IMR-90 (cell line): ENCODE results near the gene SUPT3H. TPM values are rescaled to one million over a fixed set of nuclear protein-coding genes. Genes with fewer than 3 reads are reported as not detected.

Experiments used
- ATAC-seq: fragments of 200-7000 bp; cut with Tn5 transposase; 2 replicates; pipeline ENCODE4 v1.9.1; 2020; ENCODE audit warnings: low read depth, mild to moderate bottlenecking, moderate library complexity
- BruUV-seq: library from RNA; stranded (reverse); fragments of 400-500 nt; replicated peaks from 2 replicates; lab custom pipeline; 2021; lab: Mats Ljungman, UMichigan
- CTCF ChIA-PET: fragments of 300-600 bp; formaldehyde crosslinking; extraction: SDS; loops from one replicate; lab custom pipeline; 2021; ENCODE audit warnings: antibody characterized with exemption; lab: Yijun Ruan, JAX
- POLR2A ChIA-PET: fragments of 300-600 bp; sonication (Branson Sonifier 250); formaldehyde crosslinking; loops from one replicate; lab custom pipeline; 2022; ENCODE audit warnings: antibody characterized with exemption; ENCODE audit not compliant: unreplicated experiment; lab: Charles Lee
- DNase-seq: peaks from one replicate; pipeline ENCODE4 v3.0.0; 2013
- H2AFZ ChIP-seq: replicated peaks from 2 replicates; pipeline ENCODE3; 2013; ENCODE audit warnings: low read length, mild to moderate bottlenecking; ENCODE audit not compliant: poor library complexity
- H2AK5ac ChIP-seq: 2 replicates; pipeline ENCODE4 v1.6.1; 2013; ENCODE audit warnings: low read depth, low read length, inconsistent platforms
- H2AK9ac ChIP-seq: replicated peaks from 2 replicates; pipeline ENCODE3; 2013; ENCODE audit warnings: mild to moderate bottlenecking, low read depth, low read length, moderate library complexity; ENCODE audit not compliant: poor library complexity
- H2BK120ac ChIP-seq: 2 replicates; pipeline ENCODE4 v1.6.1; 2013; ENCODE audit warnings: low read depth, low read length, inconsistent platforms
- H2BK15ac ChIP-seq: 3 replicates; pipeline ENCODE4 v1.6.1; 2013; ENCODE audit warnings: low read depth, low read length, inconsistent platforms
- H2BK20ac ChIP-seq: 2 replicates; pipeline ENCODE4 v1.6.1; 2013; ENCODE audit warnings: low read depth, mild to moderate bottlenecking, inconsistent platforms, low read length, moderate library complexity
- H2BK5ac ChIP-seq: 2 replicates; pipeline ENCODE4 v1.6.1; 2013; ENCODE audit warnings: mild to moderate bottlenecking, low read depth, low read length, inconsistent platforms; ENCODE audit not compliant: poor library complexity, severe bottlenecking
- H3K14ac ChIP-seq: replicated peaks from 2 replicates; pipeline ENCODE4 v1.6.1; 2013; ENCODE audit warnings: low read depth, low read length, inconsistent platforms
- H3K18ac ChIP-seq: 2 replicates; pipeline ENCODE4 v1.6.1; 2013; ENCODE audit warnings: low read depth, low read length, control low read depth
- H3K23ac ChIP-seq: 2 replicates; pipeline ENCODE4 v1.6.1; 2013; ENCODE audit warnings: low read depth, low read length, inconsistent platforms
- H3K27ac ChIP-seq: 2 replicates; pipeline ENCODE4 v1.5.1; 2013; ENCODE audit warnings: mild to moderate bottlenecking, control low read depth, low read length; ENCODE audit not compliant: insufficient read depth
- H3K27me3 ChIP-seq: 2 replicates; pipeline ENCODE4 v1.6.1; 2013; ENCODE audit warnings: low read length; ENCODE audit not compliant: control insufficient read depth, insufficient read depth
- H3K36me3 ChIP-seq: 2 replicates; pipeline ENCODE4 v1.6.1; 2013; ENCODE audit warnings: low read length, mixed read lengths; ENCODE audit not compliant: control insufficient read depth, insufficient read depth
- H3K4ac ChIP-seq: 2 replicates; pipeline ENCODE4 v1.6.1; 2013; ENCODE audit warnings: low read depth, low read length, inconsistent platforms
- H3K4me1 ChIP-seq: 2 replicates; pipeline ENCODE4 v1.6.1; 2013; ENCODE audit warnings: low read length, mixed read lengths; ENCODE audit not compliant: control insufficient read depth, insufficient read depth
- H3K4me2 ChIP-seq: 2 replicates; pipeline ENCODE4 v1.6.1; 2013; ENCODE audit warnings: low read depth, mild to moderate bottlenecking, control low read depth, low read length, moderate library complexity
- H3K4me3 ChIP-seq: 2 replicates; pipeline ENCODE4 v1.5.1; 2013; ENCODE audit warnings: low read depth, mild to moderate bottlenecking, control low read depth, low read length, moderate library complexity; ENCODE audit not compliant: insufficient read depth
- H3K56ac ChIP-seq: 2 replicates; pipeline ENCODE4 v1.6.1; 2013; ENCODE audit warnings: low read length, inconsistent platforms; ENCODE audit not compliant: insufficient read depth; ENCODE audit errors: extremely low read depth
- H3K79me1 ChIP-seq, 2 experiments: 2 replicates each; pipeline ENCODE4 v1.6.1; 2013; ENCODE audit warnings: low read length in 2 of 2, inconsistent platforms in 1 of 2, low read depth in 1 of 2
- H3K9ac ChIP-seq: 2 replicates; pipeline ENCODE4 v1.6.1; 2013; ENCODE audit warnings: low read depth, low read length, control low read depth
- H3K9me1 ChIP-seq: 2 replicates; pipeline ENCODE4 v1.6.1; 2013; ENCODE audit warnings: low read length, inconsistent platforms; ENCODE audit not compliant: insufficient read depth
- H3K9me3 ChIP-seq: 2 replicates; pipeline ENCODE4 v1.6.1; 2013; ENCODE audit warnings: low read length; ENCODE audit not compliant: control insufficient read depth, insufficient read depth
- H4K20me1 ChIP-seq: 2 replicates; pipeline ENCODE4 v1.6.1; 2013; ENCODE audit warnings: low read length, inconsistent platforms; ENCODE audit not compliant: insufficient read depth
- H4K5ac ChIP-seq: 2 replicates; pipeline ENCODE4 v1.6.1; 2013; ENCODE audit warnings: mild to moderate bottlenecking, low read depth, low read length, control low read depth
- H4K8ac ChIP-seq, 2 experiments: 2 replicates each; pipeline ENCODE4 v1.6.1; 2013; ENCODE audit warnings: low read depth in 2 of 2, low read length in 2 of 2, control low read depth in 1 of 2, inconsistent platforms in 1 of 2
- H4K91ac ChIP-seq: 2 replicates; pipeline ENCODE4 v1.6.1; 2013; ENCODE audit warnings: low read depth, low read length, inconsistent platforms; ENCODE audit not compliant: insufficient read depth
- BHLHE40 ChIP-seq: fragments of 150-350 bp; IDR thresholded peaks from 2 replicates; pipeline ENCODE4 v1.6.1; 2016; ENCODE audit warnings: mild to moderate bottlenecking, low read depth, low read length
- CHD1 ChIP-seq: IDR thresholded peaks from 2 replicates; pipeline ENCODE4 v1.6.1; 2012; ENCODE audit warnings: low read depth, low read length, improper control_type of control experiment
- MXI1 ChIP-seq: IDR thresholded peaks from 2 replicates; pipeline ENCODE4 v1.6.1; 2012; ENCODE audit warnings: low read depth, mild to moderate bottlenecking, low read length, moderate library complexity, borderline replicate concordance
- NFE2L2 ChIP-seq: fragments of 150-350 bp; IDR thresholded peaks from 2 replicates; pipeline ENCODE4 v1.6.1; 2016; ENCODE audit warnings: low read depth, mild to moderate bottlenecking, low read length
- RAD21 ChIP-seq: IDR thresholded peaks from 2 replicates; pipeline ENCODE4 v1.6.1; 2012; ENCODE audit warnings: low read length, improper control_type of control experiment
- RCOR1 ChIP-seq: IDR thresholded peaks from 2 replicates; pipeline ENCODE4 v1.6.1; 2012; ENCODE audit warnings: mild to moderate bottlenecking, low read length, improper control_type of control experiment; ENCODE audit not compliant: insufficient replicate concordance
- SMC3 ChIP-seq: fragments of 150-350 bp; IDR thresholded peaks from 2 replicates; pipeline ENCODE4 v1.6.1; 2016; ENCODE audit warnings: low read depth, mild to moderate bottlenecking, antibody characterized with exemption, low read length, moderate library complexity
- WGBS, 2 experiments: methylation state at CpG; one replicate each; pipeline versions ENCODE4 v1.1.5 to v1.1.7; 2013; ENCODE audit warnings: missing lambda C conversion rate in 2 of 2; ENCODE audit not compliant: insufficient read length in 1 of 2; ENCODE audit errors: extremely low coverage in 2 of 2; 5-methylcytosine and 5-hydroxymethylcytosine counted together
- dilution Hi-C: fragments of 300-500 bp; cut with HindIII; formaldehyde crosslinking; loops from one replicate; pipeline ENCODE4 v1.14.3; 2018; ENCODE audit warnings: low sequenced_read_pairs; ENCODE audit not compliant: unreplicated experiment
- in situ Hi-C: fragments of 300-500 bp; cut with MboI; formaldehyde crosslinking; loops from 3 replicates; pipeline ENCODE4 v1.14.3; 2019; ENCODE audit warnings: low sequenced_read_pairs, inconsistent platforms, mixed read lengths
- intact Hi-C: fragments of 100-400 bp; cut with micrococcal nuclease; formaldehyde crosslinking; loops from 2 replicates; pipeline ENCODE4 v1.10.0; 2022
- microRNA-seq, 2 experiments: library from miRNA; stranded (forward) in 1 of 2; unstranded in 1 of 2; fragments of 10-50 nt in 1 of 2; fragments of <30 nt in 1 of 2; gene quantifications in 1 of 2; microRNA quantifications in 1 of 2; one replicate each; pipeline versions ENCODE3 to v1.1.0; 2013 to 2020; ENCODE audit not compliant: insufficient read depth in 1 of 2, insufficient read length in 1 of 2, unreplicated experiment in 1 of 2
- polyA plus RNA-seq, 3 experiments: library from polyadenylated mRNA; depleted of rRNA; stranded (reverse); fragments of >200 nt; gene quantifications; 2 replicates each; pipeline ENCODE4 v1.2.3, GENCODE V29; 2012; ENCODE audit warnings: low replicate concordance in 1 of 3
- small RNA-seq, 5 experiments: library from RNA; depleted of rRNA; stranded (forward); fragments of <200 nt; gene quantifications; one replicate each; pipeline ENCODE3, GENCODE V24; 2012
- total RNA-seq: library from RNA; depleted of rRNA; stranded (reverse); fragments of >200 nt; gene quantifications from 2 replicates; pipeline ENCODE4 v1.2.3, GENCODE V29; 2012; rRNA removed

The SUPT3H gene
- total and polyA plus RNA-seq, 2 of the 4 experiments (the other 2 are of a cell fraction) = 4.5 to 5.0 TPM

GRCh38 chr6:44779130-44779826 lies 598.5 kb downstream of the SUPT3H start:
- no peaks in the 10 kb centered on the region for H4K20me1 ChIP-seq
- no peak overlapping the region for H3K23ac ChIP-seq
- no peak overlapping the region for H4K8ac ChIP-seq
- no peak overlapping the region for H3K4me3 ChIP-seq
- dilution Hi-C loops (no loop called here), in situ Hi-C loops (no loop called here), intact Hi-C loops (no loop called here)
- H4K91ac ChIP-seq = no peak overlapping the region
- BruUV-seq = no TSS peak
- H3K27ac ChIP-seq = no peak overlapping the region
- peaks cover 1% of the 10 kb centered on the region; the same call in 1 of the 2 replicates for H3K9me3 ChIP-seq
- no peak overlapping the region for H2BK20ac ChIP-seq
- H2BK120ac ChIP-seq = no peak overlapping the region
- H4K5ac ChIP-seq = no peak overlapping the region
- H3K9ac ChIP-seq = no peak overlapping the region
- H2AK9ac ChIP-seq = no peak overlapping the region
- no peaks in the 10 kb centered on the region for H3K79me1 ChIP-seq
- WGBS, 2 experiments = 90% methylated on average over 3 of the region's 8 CpGs; no CpG with 5 or more reads in 1 of the 2 experiments
- no peak overlapping the region for H2AFZ ChIP-seq
- TF ChIP-seq RAD21 (no peak), SMC3 (no peak), BHLHE40 (no peak), RCOR1 (no peak), NFE2L2 (no peak), MXI1 (no peak), CHD1 (no peak)
- H2AK5ac ChIP-seq = no peak overlapping the region
- ATAC-seq = no peak
- no peak overlapping the region for H2BK5ac ChIP-seq
- H3K14ac ChIP-seq = no peak overlapping the region
- DNase-seq = no peak
- H3K56ac ChIP-seq = no peak overlapping the region
- H3K4ac ChIP-seq = no peak overlapping the region
- ChIA-PET POLR2A (no interaction called here), CTCF (no interaction called here)
- H3K4me1 ChIP-seq = no peaks in the 10 kb centered on the region
- no peak overlapping the region for H2BK15ac ChIP-seq
- no peak overlapping the region for H3K18ac ChIP-seq
- H3K27me3 ChIP-seq = peaks cover 32% of the 10 kb centered on the region
- no peak overlapping the region for H3K4me2 ChIP-seq
- H3K36me3 ChIP-seq = no peaks in the 10 kb centered on the region
- no peaks in the 10 kb centered on the region for H3K9me1 ChIP-seq

Small RNA genes within 50 kb of the gene (microRNA-seq; reads per million reads assigned to microRNA genes)
- 0 reads per million in 2 experiments for gene MIR586

Small RNA genes within 50 kb of the gene (small RNA-seq; reads per million reads assigned to genes)
- gene MIR586 = 0 to 1.1 (median 0) reads per million in 5 experiments

Other genes with a start within 250 kb of the SUPT3H start
- gene RUNX2, start 49.6 kb downstream of the SUPT3H start, total RNA-seq = 2.3 and 3.1 TPM in 2 replicates
- 4.3 and 4.7 TPM in 2 replicates for gene RUNX2, start 49.6 kb downstream of the SUPT3H start, polyA plus RNA-seq (2012; rRNA removed)